IMR-90 (cell line): ENCODE data around the gene SLIT3.

ENCODE experiments used
- BHLHE40 ChIP-seq: fragments of 150-350 bp; IDR thresholded peaks from 2 replicates; pipeline ENCODE4 v1.6.1; 2016; ENCODE audit warnings: mild to moderate bottlenecking, low read depth, low read length
- CEBPB ChIP-seq: IDR thresholded peaks from 2 replicates; pipeline ENCODE4 v1.6.1; 2012; ENCODE audit warnings: low read depth, low read length, improper control_type of control experiment
- CHD1 ChIP-seq: IDR thresholded peaks from 2 replicates; pipeline ENCODE4 v1.6.1; 2012; ENCODE audit warnings: low read depth, low read length, improper control_type of control experiment
- CTCF ChIP-seq: conservative IDR thresholded peaks from 2 replicates; pipeline ENCODE4 v1.5.1; 2012; ENCODE audit warnings: mild to moderate bottlenecking, low read depth, low read length, improper control_type of control experiment
- ELK1 ChIP-seq: fragments of 150-350 bp; IDR thresholded peaks from 2 replicates; pipeline ENCODE4 v1.6.1; 2016; ENCODE audit warnings: low read depth, mild to moderate bottlenecking, low read length, moderate library complexity, borderline replicate concordance
- FOS ChIP-seq: fragments of 150-350 bp; IDR thresholded peaks from 2 replicates; pipeline ENCODE4 v1.6.1; 2016; ENCODE audit warnings: low read depth, low read length
- MAFK ChIP-seq: IDR thresholded peaks from 2 replicates; pipeline ENCODE4 v1.6.1; 2012; ENCODE audit warnings: low read depth, low read length, improper control_type of control experiment
- MAZ ChIP-seq: IDR thresholded peaks from 2 replicates; pipeline ENCODE4 v1.6.1; 2012; ENCODE audit warnings: low read depth, mild to moderate bottlenecking, low read length, improper control_type of control experiment, moderate library complexity, borderline replicate concordance
- MXI1 ChIP-seq: IDR thresholded peaks from 2 replicates; pipeline ENCODE4 v1.6.1; 2012; ENCODE audit warnings: low read depth, mild to moderate bottlenecking, low read length, moderate library complexity, borderline replicate concordance
- POLR2A ChIP-seq: IDR thresholded peaks from 2 replicates; pipeline ENCODE4 v1.6.1; 2012; ENCODE audit warnings: mild to moderate bottlenecking, low read depth, low read length
- RAD21 ChIP-seq: IDR thresholded peaks from 2 replicates; pipeline ENCODE4 v1.6.1; 2012; ENCODE audit warnings: low read length, improper control_type of control experiment
- RCOR1 ChIP-seq: IDR thresholded peaks from 2 replicates; pipeline ENCODE4 v1.6.1; 2012; ENCODE audit warnings: mild to moderate bottlenecking, low read length, improper control_type of control experiment; ENCODE audit not compliant: insufficient replicate concordance
- RFX5 ChIP-seq: IDR thresholded peaks from 2 replicates; pipeline ENCODE4 v1.8.0; 2012; ENCODE audit warnings: low read depth, mild to moderate bottlenecking, low read length, moderate library complexity
- USF2 ChIP-seq: fragments of 150-350 bp; IDR thresholded peaks from 2 replicates; pipeline ENCODE4 v1.6.1; 2017; ENCODE audit warnings: mild to moderate bottlenecking, antibody characterized with exemption, low read length, low read depth

- TF ChIP-seq MXI1 (no peak), POLR2A (no peak), CTCF (no peak), CEBPB (no peak), RAD21 (no peak), USF2 (no peak), MAZ (no peak), FOS (no peak), RFX5 (no peak), MAFK (no peak), RCOR1 (no peak), BHLHE40 (no peak), ELK1 (no peak), CHD1 (no peak)
Measured at GRCh38 chr5:169011009-169011408, 289.9 kb downstream of the SLIT3 start.
